Measurements from ENCODE around the gene KLF7.
"Not testable (repeated sequence)": the region's sequence is repeated elsewhere in the genome, so short reads cannot be mapped to it uniquely, and the experiment has no call there.

Gene KLF7

GRCh38 chr2:207042841-207043240, 122.9 kb downstream of the KLF7 start:
- no peak for DNase-seq (ENCODE audit: low read depth)
- TF ChIP-seq CTCF (conservative IDR thresholded peaks at IDR 0.05; ENCODE audit: low read length) = no peak

GRCh38 chr2:207041786-207042554, 123.8 kb downstream of the KLF7 start:
- TF ChIP-seq CTCF (conservative IDR thresholded peaks at IDR 0.05; ENCODE audit: low read length) = no peak
- H3K4me3 ChIP-seq (ENCODE audit: low read length) = no peak overlapping the region; the same call in 1 of the 2 replicates
- DNase-seq (ENCODE audit: low read depth) = no peak

More at GRCh38 chr2:207042841-207043240, 122.9 kb downstream of the KLF7 start:
- H3K4me3 ChIP-seq (ENCODE audit: low read length) = no peak overlapping the region

DNA sequence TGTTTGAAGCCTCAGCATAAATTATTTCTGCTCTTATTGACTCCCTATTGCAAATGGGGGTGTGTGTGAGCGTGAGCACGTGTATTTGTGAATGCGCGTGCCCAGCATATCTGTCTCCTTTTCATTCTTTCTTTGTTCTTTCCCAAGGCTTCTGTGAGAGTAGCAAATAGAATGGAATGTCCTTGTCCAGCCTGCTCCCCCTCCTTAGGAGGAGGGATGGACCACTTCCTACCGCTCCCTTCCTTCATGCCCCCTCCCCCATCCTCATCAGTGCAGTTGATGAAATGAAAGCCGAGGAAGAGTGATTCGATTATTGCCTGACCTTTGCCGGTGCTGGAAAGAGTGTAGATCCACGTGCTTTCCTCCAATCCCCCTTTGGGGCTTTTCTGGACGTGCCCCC, 124.5 kb downstream of the KLF7 start:
- DNase-seq (ENCODE audit: low read depth) = peak; percentile 27
- TF ChIP-seq CTCF (conservative IDR thresholded peaks at IDR 0.05; ENCODE audit: low read length) = no peak
- H3K4me3 ChIP-seq (ENCODE audit: low read length) = peak overlapping the region; percentile 42

GRCh38 chr2:207040696-207041095, 125.1 kb downstream of the KLF7 start:
- H3K4me3 ChIP-seq (ENCODE audit: low read length) = no peak overlapping the region
- DNase-seq (ENCODE audit: low read depth) = no peak
- TF ChIP-seq CTCF (conservative IDR thresholded peaks at IDR 0.05; ENCODE audit: low read length) = no peak

GRCh38 chr2:207039225-207039624, 126.5 kb downstream of the KLF7 start:
- no peak overlapping the region for H3K4me3 ChIP-seq (ENCODE audit: low read length)
- DNase-seq (ENCODE audit: low read depth) = no peak
- no peak for TF ChIP-seq CTCF (conservative IDR thresholded peaks at IDR 0.05; ENCODE audit: low read length)

- DNase-seq (ENCODE audit: low read depth) = no peak
- no peak overlapping the region for H3K4me3 ChIP-seq (ENCODE audit: low read length)
- TF ChIP-seq CTCF (conservative IDR thresholded peaks at IDR 0.05; ENCODE audit: low read length) = no peak
Measured at GRCh38 chr2:207038299-207038698, 127.4 kb downstream of the KLF7 start.

GRCh38 chr2:207037896-207038295, 127.9 kb downstream of the KLF7 start:
- no peak for TF ChIP-seq CTCF (conservative IDR thresholded peaks at IDR 0.05; ENCODE audit: low read length)
- H3K4me3 ChIP-seq (ENCODE audit: low read length) = no peak overlapping the region
- no peak for DNase-seq (ENCODE audit: low read depth)

GRCh38 chr2:207037023-207037422, 128.7 kb downstream of the KLF7 start:
- not testable (repeated sequence) for H3K4me3 ChIP-seq (ENCODE audit: low read length); DNase-seq (ENCODE audit: low read depth)
